ENCODE measurements around the gene CALHM5.

DNA sequence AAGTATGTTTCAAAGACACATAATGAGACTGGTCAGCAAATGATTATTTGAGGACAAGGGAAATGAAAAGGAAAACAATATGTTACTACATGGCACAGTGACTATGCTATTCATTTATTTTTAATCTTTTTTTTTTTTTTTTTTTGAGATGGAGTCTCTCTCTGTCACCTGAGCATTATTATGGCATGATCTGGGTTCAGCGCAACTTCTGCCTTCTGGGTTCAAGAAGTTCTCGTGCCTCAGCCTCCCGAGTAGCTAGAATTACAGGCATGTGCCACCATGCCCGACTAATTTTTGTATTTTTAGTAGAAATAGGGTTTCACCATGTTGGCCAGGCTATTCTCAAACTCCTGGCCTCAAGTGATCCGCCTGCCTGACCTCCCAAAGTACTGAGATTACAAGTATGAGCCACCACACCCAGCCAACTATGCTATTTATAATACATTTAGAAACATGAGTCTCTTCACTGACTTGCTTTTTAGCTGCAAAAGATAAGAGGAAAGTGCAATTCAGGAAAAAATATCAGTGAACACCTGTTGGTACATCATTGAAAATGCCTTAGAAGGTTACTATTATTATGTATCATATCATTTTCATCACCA is 45.5 kb downstream of the CALHM5 start:
- TF ChIP-seq CTCF (IDR thresholded peaks at IDR 0.05) (no peak), POLR2A (IDR thresholded peaks at IDR 0.05) (no peak)
